Endothelial cell of umbilical vein (primary cell): ENCODE results near the gene POLR3B. TPM values are rescaled to one million over a fixed set of nuclear protein-coding genes. Genes with fewer than 3 reads are reported as not detected.

Experiments used
- BruUV-seq: library from RNA; stranded (reverse); fragments of 400-500 nt; replicated peaks from 2 replicates; lab custom pipeline; 2021; lab: Mats Ljungman, UMichigan
- CTCF ChIA-PET: fragments of 300-600, 350-600 bp; sonication (Branson Sonifier 250); formaldehyde crosslinking; loops from one replicate; lab custom pipeline; 2021; ENCODE audit warnings: antibody characterized with exemption, inconsistent platforms; lab: Charles Lee
- POLR2A ChIA-PET: fragments of 300-600, 350-600 bp; sonication (Branson Sonifier 250); formaldehyde crosslinking; loops from one replicate; lab custom pipeline; 2021; ENCODE audit warnings: antibody characterized with exemption, inconsistent platforms; lab: Charles Lee
- DNase-seq: peaks from one replicate; pipeline ENCODE4 v3.0.0-alpha.2; 2011; ENCODE audit warnings: low read depth, low spot score
- FAIRE-seq: peaks from 2 replicates; lab custom pipeline; 2011; peaks lifted over from hg19 to GRCh38; lab: Jason Lieb, UNC
- H2AFZ ChIP-seq: 2 replicates; pipeline ENCODE4 v1.6.0; 2012; ENCODE audit warnings: low read depth, low read length, control low read depth, inconsistent platforms
- H3K27ac ChIP-seq: 2 replicates; pipeline ENCODE4 v1.5.1; 2011; ENCODE audit warnings: low read depth, mild to moderate bottlenecking, control low read depth, low read length, moderate library complexity; ENCODE audit not compliant: insufficient read depth
- H3K27me3 ChIP-seq, 2 experiments: 2 replicates each; pipeline versions ENCODE4 v1.6.0 to v1.6.1; 2011; ENCODE audit warnings: low read length in 2 of 2, mixed read lengths in 1 of 2; ENCODE audit not compliant: control insufficient read depth in 2 of 2, insufficient read depth in 2 of 2
- H3K36me3 ChIP-seq, 2 experiments: 2 replicates in 1 of 2; 3 replicates in 1 of 2; pipeline ENCODE4 v1.5.1; 2011; ENCODE audit warnings: low read length in 2 of 2, mild to moderate bottlenecking in 1 of 2, moderate library complexity in 1 of 2; ENCODE audit not compliant: control insufficient read depth in 2 of 2, insufficient read depth in 2 of 2; ENCODE audit errors: extremely low read depth in 1 of 2
- H3K4me1 ChIP-seq: 3 replicates; pipeline ENCODE4 v1.5.1; 2011; ENCODE audit warnings: mild to moderate bottlenecking, low read length; ENCODE audit not compliant: control insufficient read depth, insufficient read depth; ENCODE audit errors: extremely low read depth
- H3K4me2 ChIP-seq: 2 replicates; pipeline ENCODE4 v1.6.1; 2011; ENCODE audit warnings: low read length, control low read depth, mixed read lengths; ENCODE audit not compliant: insufficient read depth
- H3K4me3 ChIP-seq, 3 experiments: fragments of 200-600 bp in 1 of 3; sonication (generic), shearing (Covaris generic) in 1 of 3; replicated peaks in 1 of 3; 2 replicates each; pipeline ENCODE4 v1.5.1; 2011 to 2016; ENCODE audit warnings: control low read depth in 3 of 3, low read length in 3 of 3, mild to moderate bottlenecking in 2 of 3, inconsistent platforms in 1 of 3, low read depth in 1 of 3, moderate library complexity in 1 of 3; ENCODE audit not compliant: insufficient read depth in 1 of 3
- H3K79me2 ChIP-seq: 2 replicates; pipeline ENCODE4 v1.6.0; 2012; ENCODE audit warnings: low read length, inconsistent platforms; ENCODE audit not compliant: control insufficient read depth, insufficient read depth
- H3K9ac ChIP-seq: replicated peaks from 2 replicates; pipeline ENCODE3; 2011; ENCODE audit warnings: low read length, control low read depth; ENCODE audit not compliant: insufficient read depth; ENCODE audit errors: extremely low read depth
- H3K9me1 ChIP-seq: replicated peaks from 3 replicates; pipeline ENCODE4 v1.6.0; 2011; ENCODE audit warnings: mild to moderate bottlenecking, low read length; ENCODE audit not compliant: control insufficient read depth, insufficient read depth; ENCODE audit errors: extremely low read depth
- H3K9me3 ChIP-seq: replicated peaks from 2 replicates; pipeline ENCODE4 v1.5.1; 2012; ENCODE audit warnings: low read length, inconsistent platforms; ENCODE audit not compliant: control insufficient read depth, insufficient read depth
- H4K20me1 ChIP-seq: replicated peaks from 2 replicates; pipeline ENCODE3; 2011; ENCODE audit warnings: mild to moderate bottlenecking, low read length; ENCODE audit not compliant: control insufficient read depth, insufficient read depth; ENCODE audit errors: extremely low read depth
- CTCF ChIP-seq, 2 donors: IDR thresholded peaks; 1 replicate in 1 of 2; 2 replicates in 1 of 2; pipeline ENCODE4 v1.5.1; 2011; ENCODE audit warnings: low read length in 2 of 2, mild to moderate bottlenecking in 2 of 2, moderate library complexity in 2 of 2, control low read depth in 1 of 2, inconsistent platforms in 1 of 2, low read depth in 1 of 2; ENCODE audit not compliant: insufficient read depth in 1 of 2; ENCODE audit errors: extremely low read depth in 1 of 2
- EZH2 ChIP-seq: IDR thresholded peaks from 2 replicates; pipeline ENCODE4 v1.6.1; 2012; ENCODE audit warnings: borderline replicate concordance, low read depth, mild to moderate bottlenecking, moderate library complexity, low read length, inconsistent platforms; ENCODE audit not compliant: severe bottlenecking
- FOS ChIP-seq: IDR thresholded peaks from 2 replicates; pipeline ENCODE4 v1.6.1; 2011; ENCODE audit warnings: mild to moderate bottlenecking, low read length, moderate library complexity, borderline replicate concordance; ENCODE audit not compliant: insufficient read depth
- GATA2 ChIP-seq: IDR thresholded peaks from 2 replicates; pipeline ENCODE4 v1.7.0; 2011; ENCODE audit warnings: low read depth, mild to moderate bottlenecking, moderate library complexity, mixed read lengths, low read length; ENCODE audit not compliant: insufficient read length, insufficient read depth
- JUN ChIP-seq: IDR thresholded peaks from 2 replicates; pipeline ENCODE4 v1.6.1; 2011; ENCODE audit warnings: borderline replicate concordance, low read depth; ENCODE audit not compliant: insufficient read length, insufficient read depth
- MYC ChIP-seq: IDR thresholded peaks from one replicate; pipeline ENCODE4 v1.6.1; 2011; ENCODE audit warnings: mild to moderate bottlenecking, low read depth, low read length
- POLR2A ChIP-seq: IDR thresholded peaks from 2 replicates; pipeline ENCODE4 v1.6.1; 2012; ENCODE audit warnings: low read depth, mild to moderate bottlenecking, control low read depth, low read length
- dilution Hi-C: fragments of 300-500 bp; cut with MboI; formaldehyde crosslinking; loops from one replicate; pipeline ENCODE4 v1.15.0; 2019; ENCODE audit warnings: low sequenced_read_pairs; ENCODE audit not compliant: extremely low pct_ligation_motif_present
- intact Hi-C: fragments of 100-400 bp; cut with micrococcal nuclease; formaldehyde crosslinking; loops from one replicate; pipeline ENCODE4 v1.10.0; 2022
- polyA plus RNA-seq, 4 experiments: library from polyadenylated mRNA; depleted of rRNA in 3 of 4; stranded (reverse) in 3 of 4; unstranded in 1 of 4; fragments of >200 nt; gene quantifications; 2 replicates each; pipeline versions ENCODE4 v1.2.1 to v1.2.3, GENCODE V29; 2011 to 2012; ENCODE audit warnings: missing spikeins in 1 of 4
- total RNA-seq: library from RNA; stranded (reverse); gene quantifications from 2 replicates; pipeline ENCODE4 v1.2.3, GENCODE V29; 2021
- TF ChIP-seq, protein P1 (sequence below): IDR thresholded peaks from 2 replicates; pipeline ENCODE4 v1.6.1; 2011; ENCODE audit not compliant: insufficient read depth, insufficient read length

The POLR3B gene
- total and polyA plus RNA-seq, 2 donors (not counting 3 experiments of a cell fraction or from before 2014, with no cell fraction given) = 6.0 to 12.3 TPM

- Histone ChIP-seq H3K4me1 (no peaks in the 10 kb centered on the region), H3K4me3 (no peak overlapping the region), H3K27ac (no peak overlapping the region), H3K79me2 (no peaks in the 10 kb centered on the region), H3K4me2 (no peak overlapping the region), H3K27me3 (no peaks in the 10 kb centered on the region), H3K36me3 (no peaks in the 10 kb centered on the region), H4K20me1 (no peaks in the 10 kb centered on the region), H3K9ac (no peak overlapping the region), H3K9me3 (no peaks in the 10 kb centered on the region), H3K9me1 (no peaks in the 10 kb centered on the region), H2AFZ (no peak overlapping the region)
- ChIA-PET POLR2A (no interaction called here), CTCF (interaction anchor here (0.6 kb wide), 1 partner anchor 15 kb away, joined by 3 read pairs; no protein-coding TSS in a partner anchor)
- TF ChIP-seq JUN (no peak), FOS (no peak), CTCF (IDR thresholded peaks at IDR 0.05; ENCODE audit: extremely low read depth in 1 of 2, insufficient read depth in 1 of 2, low read depth in 1 of 2, low read length in 2 of 2) (no peak), EZH2 (no peak), GATA2 (no peak), POLR2A (no peak), MYC (no peak)
- TF ChIP-seq, protein P1, sequence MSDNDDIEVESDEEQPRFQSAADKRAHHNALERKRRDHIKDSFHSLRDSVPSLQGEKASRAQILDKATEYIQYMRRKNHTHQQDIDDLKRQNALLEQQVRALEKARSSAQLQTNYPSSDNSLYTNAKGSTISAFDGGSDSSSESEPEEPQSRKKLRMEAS = no peak
- no TSS peak for BruUV-seq
- intact Hi-C loops = no loop called here
- FAIRE-seq = no peak
- dilution Hi-C loops = no loop called here
- no peak for DNase-seq
These were observed 123.7 kb downstream of the POLR3B start for GRCh38 chr12:106481246-106481645.
